Measurements from ENCODE around the gene DGKI. TPM values are rescaled to one million over a fixed set of nuclear protein-coding genes. Genes with fewer than 3 reads are reported as not detected.

Gene DGKI
- total and polyA plus RNA-seq, 10 donors: 0.03 to 1.0 (median 0.45) TPM

DNA sequence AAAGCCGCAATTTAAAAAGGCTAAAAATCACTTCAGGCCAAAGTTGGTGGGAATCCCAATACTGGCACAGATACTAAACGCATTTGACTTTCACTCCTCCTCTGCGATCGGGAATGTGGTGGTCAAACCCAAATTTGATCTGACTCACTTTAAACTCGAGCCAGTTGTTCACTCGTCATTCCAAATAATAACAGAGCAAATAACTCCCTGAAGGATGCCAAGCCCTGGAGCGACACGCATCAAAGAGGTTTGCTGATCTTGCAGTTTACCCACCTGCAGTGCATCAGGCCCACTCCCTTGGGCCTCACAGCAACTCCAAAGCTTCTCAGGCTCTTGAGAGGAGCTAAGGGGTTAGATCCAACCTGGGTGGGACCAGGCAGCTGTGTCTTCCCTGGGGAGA is 515.4 kb downstream of the DGKI start:
- Histone ChIP-seq H3K27me3 (replicated peaks in 1 of 7) (no peaks in the 10 kb centered on the region), H3K36me3 (no peaks in the 10 kb centered on the region), H3K27ac (no peak overlapping the region), H3K4me1 (no peaks in the 10 kb centered on the region), H3K4me3 (no peak overlapping the region), H3K9me3 (peaks cover 0 to 8% (median 0%) of the 10 kb centered on the region in 8 donors)
- DNase-seq: no peak
- TF ChIP-seq POLR2A (IDR thresholded peaks at IDR 0.05): no peak
- no peak for TF ChIP-seq POLR2AphosphoS5 (IDR thresholded peaks at IDR 0.05)
- TF ChIP-seq, protein P1, sequence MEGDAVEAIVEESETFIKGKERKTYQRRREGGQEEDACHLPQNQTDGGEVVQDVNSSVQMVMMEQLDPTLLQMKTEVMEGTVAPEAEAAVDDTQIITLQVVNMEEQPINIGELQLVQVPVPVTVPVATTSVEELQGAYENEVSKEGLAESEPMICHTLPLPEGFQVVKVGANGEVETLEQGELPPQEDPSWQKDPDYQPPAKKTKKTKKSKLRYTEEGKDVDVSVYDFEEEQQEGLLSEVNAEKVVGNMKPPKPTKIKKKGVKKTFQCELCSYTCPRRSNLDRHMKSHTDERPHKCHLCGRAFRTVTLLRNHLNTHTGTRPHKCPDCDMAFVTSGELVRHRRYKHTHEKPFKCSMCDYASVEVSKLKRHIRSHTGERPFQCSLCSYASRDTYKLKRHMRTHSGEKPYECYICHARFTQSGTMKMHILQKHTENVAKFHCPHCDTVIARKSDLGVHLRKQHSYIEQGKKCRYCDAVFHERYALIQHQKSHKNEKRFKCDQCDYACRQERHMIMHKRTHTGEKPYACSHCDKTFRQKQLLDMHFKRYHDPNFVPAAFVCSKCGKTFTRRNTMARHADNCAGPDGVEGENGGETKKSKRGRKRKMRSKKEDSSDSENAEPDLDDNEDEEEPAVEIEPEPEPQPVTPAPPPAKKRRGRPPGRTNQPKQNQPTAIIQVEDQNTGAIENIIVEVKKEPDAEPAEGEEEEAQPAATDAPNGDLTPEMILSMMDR (IDR thresholded peaks at IDR 0.05 in 8 of 11, conservative IDR thresholded peaks at IDR 0.05 in 3 of 11): no peak
- intact Hi-C loops (cut with DNase I; ENCODE audit: low total_unique reads): no loop called here
- 64 to 82% (median 68%) methylated on average over 8 of the region's 8 CpGs for WGBS, 5 donors

Small RNA genes within 50 kb of the gene (small RNA-seq; reads per million reads assigned to genes)
- gene AC090498.1: 0 reads per million in 4 donors

Other genes starting within 250 kb of the DGKI start
- 10 to 100 TPM; 29.3 to 68.4 (median 44.9) TPM for gene CREB3L2, start 155.1 kb upstream of the DGKI start, total RNA-seq
- 1 to 10 TPM; 3.5 to 6.1 (median 5.4) TPM for gene CREB3L2, start 155.1 kb upstream of the DGKI start, polyA plus RNA-seq
- gene AKR1D1, start 229.5 kb upstream of the DGKI start, total RNA-seq: under 1 TPM in 1 of 7 donors, not detected in 6; 0.39 TPM
- not detected for gene AKR1D1, start 229.5 kb upstream of the DGKI start, polyA plus RNA-seq

Measured in spleen (tissue), 11 donors.